Peyer's patch (tissue), 4 donors: ENCODE measurements around the gene ATP6V1G2. TPM values are rescaled to one million over a fixed set of nuclear protein-coding genes. Genes with fewer than 3 reads are reported as not detected.
"Not testable (repeated sequence)": the region's sequence is repeated elsewhere in the genome, so short reads cannot be mapped to it uniquely, and the experiment has no call there.

Experiments used
- DNase-seq, 3 donors: peaks; one replicate each; pipeline ENCODE4 v3.0.0-alpha.2; 2017 to 2019
- H3K27ac ChIP-seq, 4 donors: fragments of 200-600 bp; sonication (generic); one replicate each; pipeline ENCODE4 v1.5.1; 2016 to 2019
- H3K27me3 ChIP-seq, 2 donors: fragments of 200-600 bp; sonication (generic); one replicate each; pipeline ENCODE4 v1.5.1; 2019
- H3K36me3 ChIP-seq, 3 donors: fragments of 200-600 bp; sonication (generic); one replicate each; pipeline ENCODE4 v1.5.1; 2016 to 2019
- H3K4me1 ChIP-seq, 4 donors: fragments of 200-600 bp; sonication (generic); one replicate each; pipeline ENCODE4 v1.5.1; 2016 to 2019
- H3K4me3 ChIP-seq, 4 donors: fragments of 200-600 bp; sonication (generic); 1 replicate in 3 of 4; 2 replicates in 1 of 4; pipeline ENCODE4 v1.5.1; 2016 to 2019; ENCODE audit warnings: mild to moderate bottlenecking in 1 of 4
- H3K9me3 ChIP-seq, 4 donors: fragments of 200-600 bp; sonication (generic); one replicate each; pipeline ENCODE4 v1.5.1; 2016 to 2019; ENCODE audit warnings: mild to moderate bottlenecking in 1 of 4
- CTCF ChIP-seq, 6 experiments: fragments of 450-650 bp in 4 of 6; fragments of 200-600 bp in 2 of 6; sonication (generic) in 1 of 6; IDR thresholded peaks; one replicate each; pipeline ENCODE4 v1.5.1; 2017 to 2019; ENCODE audit warnings: antibody characterized with exemption in 6 of 6, mild to moderate bottlenecking in 3 of 6, moderate library complexity in 1 of 6
- POLR2A ChIP-seq, 2 donors: fragments of 450-650 bp; IDR thresholded peaks; one replicate each; pipeline ENCODE4 v1.5.1; 2017; ENCODE audit warnings: antibody characterized with exemption in 2 of 2, mild to moderate bottlenecking in 2 of 2, moderate library complexity in 2 of 2
- total RNA-seq, 4 donors: library from RNA; depleted of rRNA; stranded (reverse); fragments of >200 nt; gene quantifications; one replicate each; pipeline ENCODE4 v1.1.0, GENCODE V29; 2016

ATP6V1G2 gene
- total RNA-seq, 4 donors from 2014 or later: not detected

- Histone ChIP-seq H3K4me1 (no peaks in the 10 kb centered on the region), H3K36me3 (peaks cover 0 to 33% (median 0%) of the 10 kb centered on the region in 3 donors), H3K27me3 (no peaks in the 10 kb centered on the region), H3K9me3 (no peaks in the 10 kb centered on the region), H3K4me3 (no peak overlapping the region), H3K27ac (no peak overlapping the region)
- DNase-seq: no peak
- TF ChIP-seq POLR2A (IDR thresholded peaks at IDR 0.05) (no peak), CTCF (IDR thresholded peaks at IDR 0.05) (no peak)
These were observed 36.4 kb downstream of the ATP6V1G2 start for GRCh38 chr6:31510007-31510406.

- H3K27ac ChIP-seq, H3K27me3 ChIP-seq, H3K4me3 ChIP-seq, DNase-seq, H3K4me1 ChIP-seq, H3K9me3 ChIP-seq: not testable (repeated sequence)
- H3K36me3 ChIP-seq: peaks cover 0 to 33% (median 0%) of the 10 kb centered on the region in 3 donors
These were observed 37.4 kb downstream of the ATP6V1G2 start for GRCh38 chr6:31509036-31509435.

- DNase-seq: no peak
- Histone ChIP-seq H3K27me3 (no peaks in the 10 kb centered on the region), H3K4me1 (peaks cover 0 to 8% (median 0%) of the 10 kb centered on the region in 4 donors), H3K4me3 (no peak overlapping the region), H3K27ac (no peak overlapping the region), H3K9me3 (no peaks in the 10 kb centered on the region), H3K36me3 (peaks cover 0 to 17% (median 0%) of the 10 kb centered on the region in 3 donors)
- TF ChIP-seq CTCF (IDR thresholded peaks at IDR 0.05) (no peak), POLR2A (IDR thresholded peaks at IDR 0.05) (no peak)
These were observed 43.8 kb downstream of the ATP6V1G2 start for GRCh38 chr6:31502586-31502985.

GRCh38 chr6:31499648-31500047 is 46.8 kb downstream of the ATP6V1G2 start:
- not testable (repeated sequence) for H3K27me3 ChIP-seq, H3K9me3 ChIP-seq, H3K27ac ChIP-seq, H3K4me3 ChIP-seq, H3K36me3 ChIP-seq, DNase-seq
- peaks cover 0 to 26% (median 0%) of the 10 kb centered on the region in 4 donors for H3K4me1 ChIP-seq

- DNase-seq: no peak
These were observed 47.7 kb downstream of the ATP6V1G2 start for GRCh38 chr6:31498748-31499147.

GRCh38 chr6:31497531-31498476 is 48.6 kb downstream of the ATP6V1G2 start, which contains the start of gene MICB:
TSS of gene MICB (plus strand) at chr6:31498145. CDS start at chr6:31498194, 49 bp downstream.
- no peaks in the 10 kb centered on the region for H3K27me3 ChIP-seq
- peak within 1 kb of the TSS; percentile 7 to 88 (median 56) for H3K27ac ChIP-seq
- DNase-seq: peak; percentile 88 to 95 (median 94)
- peaks cover 0 to 35% (median 0%) of the 10 kb centered on the region in 4 donors for H3K4me1 ChIP-seq
- H3K36me3 ChIP-seq: no peaks in the 10 kb centered on the region
- no peaks in the 10 kb centered on the region for H3K9me3 ChIP-seq
- peak within 1 kb of the TSS; percentile 56 to 72 (median 65) for H3K4me3 ChIP-seq
- TF ChIP-seq CTCF (IDR thresholded peaks at IDR 0.05) (peak in 3 of 6 experiments; percentile 16 to 22 (median 17)), POLR2A (IDR thresholded peaks at IDR 0.05) (peak in 1 of 2 donors; percentile 75)

More at GRCh38 chr6:31498748-31499147, 47.7 kb downstream of the ATP6V1G2 start:
- no peaks in the 10 kb centered on the region for H3K36me3 ChIP-seq
- TF ChIP-seq POLR2A (IDR thresholded peaks at IDR 0.05) (no peak), CTCF (IDR thresholded peaks at IDR 0.05) (no peak)
- no peaks in the 10 kb centered on the region for H3K9me3 ChIP-seq
- peak overlapping the region in 3 of 4 donors; percentile 39 to 72 (median 66) for H3K4me3 ChIP-seq
- no peaks in the 10 kb centered on the region for H3K27me3 ChIP-seq
- peaks cover 0 to 26% (median 0%) of the 10 kb centered on the region in 4 donors for H3K4me1 ChIP-seq
- H3K27ac ChIP-seq: no peak overlapping the region

GRCh38 chr6:31496826-31497225 is 49.6 kb downstream of the ATP6V1G2 start:
- DNase-seq, H3K9me3 ChIP-seq, H3K36me3 ChIP-seq, H3K27me3 ChIP-seq: not testable (repeated sequence)
- H3K4me3 ChIP-seq: peak overlapping the region in 2 of 4 donors; percentile 64 to 66
- peak overlapping the region in 1 of 4 donors; percentile 88 for H3K27ac ChIP-seq
- H3K4me1 ChIP-seq: peaks cover 0 to 43% (median 0%) of the 10 kb centered on the region in 4 donors
